Measurements from ENCODE around the gene DPF1. TPM values are rescaled to one million over a fixed set of nuclear protein-coding genes. Genes with fewer than 3 reads are reported as not detected.

The DPF1 gene
- total and polyA plus RNA-seq, 10 of the 15 experiments (the other 5 are each of a cell fraction or from before 2014, with no cell fraction given): 0.11 to 4.3 (median 2.4) TPM

- 38% methylated on average over 11 of the region's 11 CpGs for WGBS (ENCODE audit: insufficient coverage, insufficient replicate concordance, low lambda C conversion rate, missing lambda C conversion rate)
- ChIA-PET POLR2A (no interaction called here), RAD21 (ENCODE audit: unreplicated experiment) (interaction anchor here (3.1 kb wide), 1 partner anchor 325 kb away, joined by 16 read pairs; no protein-coding TSS in a partner anchor), SMC1A (ENCODE audit: uncharacterized antibody, unreplicated experiment) (no interaction called here), CTCF (interaction anchor here (0.6 to 4.1 kb wide), 8 partner anchors 10 to 325 kb away, joined by 3 to 80 read pairs (median 4); partner anchors contain the start of genes CATSPERG, RASGRP4, SIPA1L3 and WDR87)
- Histone ChIP-seq H3K36me3 (ENCODE audit: control insufficient read depth in 2 of 2, insufficient read depth in 2 of 2, low read length in 1 of 2) (no peaks in the 10 kb centered on the region), H3K79me2 (ENCODE audit: control insufficient read depth, insufficient read depth, low read length) (no peaks in the 10 kb centered on the region), H3K9me3 (replicated peaks; ENCODE audit: control insufficient read depth, insufficient read depth, low read length) (no peaks in the 10 kb centered on the region), H3K27ac (ENCODE audit: control insufficient read depth, insufficient read depth) (no peak overlapping the region), H3K4me3 (no peak overlapping the region), H2AFZ (ENCODE audit: control insufficient read depth, low read depth, low read length) (no peak overlapping the region), H3K9ac (ENCODE audit: control insufficient read depth, insufficient read depth, low read length) (no peak overlapping the region), H3K4me2 (ENCODE audit: control insufficient read depth, insufficient read depth) (no peak overlapping the region), H3K4me1 (ENCODE audit: control insufficient read depth, insufficient read depth, low read length) (0 out of 2 replicates have a peak, but pooled peaks cover 4% of the 10 kb centered on the region), H4K20me1 (ENCODE audit: control insufficient read depth, insufficient read depth) (no peaks in the 10 kb centered on the region), H3K27me3 (replicated peaks in 1 of 2; ENCODE audit: control insufficient read depth in 2 of 2, insufficient read depth in 2 of 2, low read length in 1 of 2) (peaks cover 8% of the 10 kb centered on the region in 2 experiments; a peak in 3 of 4 replicates)
- intact Hi-C loops (cut with micrococcal nuclease; ENCODE audit: unreplicated experiment) (loop anchor here (5.0 kb wide), 1 partner anchor 330 kb away; no protein-coding TSS in a partner anchor), in situ Hi-C loops (cut with MboI) (no loop called here)
- DNase-seq (ENCODE audit: low read depth, low spot score) (no peak), ATAC-seq (no peak), FAIRE-seq (no peak)
- no TSS peak for BruUV-seq (replicated peaks)
- no peak for TF ChIP-seq RB1 (IDR thresholded peaks at IDR 0.05; ENCODE audit: borderline replicate concordance)
- TF ChIP-seq CHD4 (IDR thresholded peaks at IDR 0.05): no peak
- no peak for TF ChIP-seq ETV6 (conservative IDR thresholded peaks at IDR 0.05 in 1 of 2, IDR thresholded peaks at IDR 0.05 in 1 of 2; ENCODE audit: borderline replicate concordance in 1 of 2, low read depth in 1 of 2)
- TF ChIP-seq YY1 (IDR thresholded peaks at IDR 0.05; ENCODE audit: low read depth, low read length): no peak
- no peak for TF ChIP-seq E2F4 (IDR thresholded peaks at IDR 0.05; ENCODE audit: low read depth, low read length)
- no peak for TF ChIP-seq KAT2A (conservative IDR thresholded peaks at IDR 0.05; ENCODE audit: control insufficient read depth, low read depth, low read length)
- TF ChIP-seq POLR2AphosphoS2 (IDR thresholded peaks at IDR 0.05; ENCODE audit: low read depth, low read length): no peak
- TF ChIP-seq, protein P1, sequence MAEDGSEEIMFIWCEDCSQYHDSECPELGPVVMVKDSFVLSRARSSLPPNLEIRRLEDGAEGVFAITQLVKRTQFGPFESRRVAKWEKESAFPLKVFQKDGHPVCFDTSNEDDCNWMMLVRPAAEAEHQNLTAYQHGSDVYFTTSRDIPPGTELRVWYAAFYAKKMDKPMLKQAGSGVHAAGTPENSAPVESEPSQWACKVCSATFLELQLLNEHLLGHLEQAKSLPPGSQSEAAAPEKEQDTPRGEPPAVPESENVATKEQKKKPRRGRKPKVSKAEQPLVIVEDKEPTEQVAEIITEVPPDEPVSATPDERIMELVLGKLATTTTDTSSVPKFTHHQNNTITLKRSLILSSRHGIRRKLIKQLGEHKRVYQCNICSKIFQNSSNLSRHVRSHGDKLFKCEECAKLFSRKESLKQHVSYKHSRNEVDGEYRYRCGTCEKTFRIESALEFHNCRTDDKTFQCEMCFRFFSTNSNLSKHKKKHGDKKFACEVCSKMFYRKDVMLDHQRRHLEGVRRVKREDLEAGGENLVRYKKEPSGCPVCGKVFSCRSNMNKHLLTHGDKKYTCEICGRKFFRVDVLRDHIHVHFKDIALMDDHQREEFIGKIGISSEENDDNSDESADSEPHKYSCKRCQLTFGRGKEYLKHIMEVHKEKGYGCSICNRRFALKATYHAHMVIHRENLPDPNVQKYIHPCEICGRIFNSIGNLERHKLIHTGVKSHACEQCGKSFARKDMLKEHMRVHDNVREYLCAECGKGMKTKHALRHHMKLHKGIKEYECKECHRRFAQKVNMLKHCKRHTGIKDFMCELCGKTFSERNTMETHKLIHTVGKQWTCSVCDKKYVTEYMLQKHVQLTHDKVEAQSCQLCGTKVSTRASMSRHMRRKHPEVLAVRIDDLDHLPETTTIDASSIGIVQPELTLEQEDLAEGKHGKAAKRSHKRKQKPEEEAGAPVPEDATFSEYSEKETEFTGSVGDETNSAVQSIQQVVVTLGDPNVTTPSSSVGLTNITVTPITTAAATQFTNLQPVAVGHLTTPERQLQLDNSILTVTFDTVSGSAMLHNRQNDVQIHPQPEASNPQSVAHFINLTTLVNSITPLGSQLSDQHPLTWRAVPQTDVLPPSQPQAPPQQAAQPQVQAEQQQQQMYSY (CRISPR knock-in tag; IDR thresholded peaks at IDR 0.05): no peak
- no peak for TF ChIP-seq EP300 (IDR thresholded peaks at IDR 0.05; ENCODE audit: borderline replicate concordance in 1 of 2, control insufficient read depth in 1 of 2, low read depth in 2 of 2, low read length in 2 of 2)
- TF ChIP-seq, protein P2, sequence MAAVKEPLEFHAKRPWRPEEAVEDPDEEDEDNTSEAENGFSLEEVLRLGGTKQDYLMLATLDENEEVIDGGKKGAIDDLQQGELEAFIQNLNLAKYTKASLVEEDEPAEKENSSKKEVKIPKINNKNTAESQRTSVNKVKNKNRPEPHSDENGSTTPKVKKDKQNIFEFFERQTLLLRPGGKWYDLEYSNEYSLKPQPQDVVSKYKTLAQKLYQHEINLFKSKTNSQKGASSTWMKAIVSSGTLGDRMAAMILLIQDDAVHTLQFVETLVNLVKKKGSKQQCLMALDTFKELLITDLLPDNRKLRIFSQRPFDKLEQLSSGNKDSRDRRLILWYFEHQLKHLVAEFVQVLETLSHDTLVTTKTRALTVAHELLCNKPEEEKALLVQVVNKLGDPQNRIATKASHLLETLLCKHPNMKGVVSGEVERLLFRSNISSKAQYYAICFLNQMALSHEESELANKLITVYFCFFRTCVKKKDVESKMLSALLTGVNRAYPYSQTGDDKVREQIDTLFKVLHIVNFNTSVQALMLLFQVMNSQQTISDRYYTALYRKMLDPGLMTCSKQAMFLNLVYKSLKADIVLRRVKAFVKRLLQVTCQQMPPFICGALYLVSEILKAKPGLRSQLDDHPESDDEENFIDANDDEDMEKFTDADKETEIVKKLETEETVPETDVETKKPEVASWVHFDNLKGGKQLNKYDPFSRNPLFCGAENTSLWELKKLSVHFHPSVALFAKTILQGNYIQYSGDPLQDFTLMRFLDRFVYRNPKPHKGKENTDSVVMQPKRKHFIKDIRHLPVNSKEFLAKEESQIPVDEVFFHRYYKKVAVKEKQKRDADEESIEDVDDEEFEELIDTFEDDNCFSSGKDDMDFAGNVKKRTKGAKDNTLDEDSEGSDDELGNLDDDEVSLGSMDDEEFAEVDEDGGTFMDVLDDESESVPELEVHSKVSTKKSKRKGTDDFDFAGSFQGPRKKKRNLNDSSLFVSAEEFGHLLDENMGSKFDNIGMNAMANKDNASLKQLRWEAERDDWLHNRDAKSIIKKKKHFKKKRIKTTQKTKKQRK (IDR thresholded peaks at IDR 0.05; ENCODE audit: low read depth, low read length): no peak
- TF ChIP-seq ZBED1 (IDR thresholded peaks at IDR 0.05; ENCODE audit: borderline replicate concordance): no peak
Observed at GRCh38 chr19:38227287-38228004, 3.4 kb upstream of the DPF1 start.
